Measurements from ENCODE around the gene ERCC2. TPM values are rescaled to one million over a fixed set of nuclear protein-coding genes. Genes with fewer than 3 reads are reported as not detected.

Gene ERCC2
- total and polyA plus RNA-seq, 2 experiments from 2014 or later, result 33.3 to 81.1 TPM

DNA sequence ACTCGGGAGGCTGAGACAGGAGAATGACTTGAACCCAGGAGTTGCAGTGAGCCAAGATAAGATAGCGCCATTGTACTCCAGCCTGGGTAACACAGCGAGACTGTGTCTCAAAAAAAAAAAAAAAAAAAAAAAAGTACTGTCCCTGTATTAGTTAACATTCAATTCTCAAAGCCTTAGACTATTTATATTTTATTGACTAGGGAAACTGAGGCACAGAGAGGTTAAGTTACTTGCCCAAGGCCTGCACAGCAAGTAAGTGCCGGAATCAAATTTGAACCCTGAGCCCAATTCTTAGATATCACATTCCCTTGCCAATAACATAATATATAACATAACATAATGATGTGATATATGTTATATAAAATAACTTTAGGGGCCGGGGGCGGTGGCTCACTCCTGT lies 30.7 kb downstream of the ERCC2 start (continued):
- TF ChIP-seq, protein P1, sequence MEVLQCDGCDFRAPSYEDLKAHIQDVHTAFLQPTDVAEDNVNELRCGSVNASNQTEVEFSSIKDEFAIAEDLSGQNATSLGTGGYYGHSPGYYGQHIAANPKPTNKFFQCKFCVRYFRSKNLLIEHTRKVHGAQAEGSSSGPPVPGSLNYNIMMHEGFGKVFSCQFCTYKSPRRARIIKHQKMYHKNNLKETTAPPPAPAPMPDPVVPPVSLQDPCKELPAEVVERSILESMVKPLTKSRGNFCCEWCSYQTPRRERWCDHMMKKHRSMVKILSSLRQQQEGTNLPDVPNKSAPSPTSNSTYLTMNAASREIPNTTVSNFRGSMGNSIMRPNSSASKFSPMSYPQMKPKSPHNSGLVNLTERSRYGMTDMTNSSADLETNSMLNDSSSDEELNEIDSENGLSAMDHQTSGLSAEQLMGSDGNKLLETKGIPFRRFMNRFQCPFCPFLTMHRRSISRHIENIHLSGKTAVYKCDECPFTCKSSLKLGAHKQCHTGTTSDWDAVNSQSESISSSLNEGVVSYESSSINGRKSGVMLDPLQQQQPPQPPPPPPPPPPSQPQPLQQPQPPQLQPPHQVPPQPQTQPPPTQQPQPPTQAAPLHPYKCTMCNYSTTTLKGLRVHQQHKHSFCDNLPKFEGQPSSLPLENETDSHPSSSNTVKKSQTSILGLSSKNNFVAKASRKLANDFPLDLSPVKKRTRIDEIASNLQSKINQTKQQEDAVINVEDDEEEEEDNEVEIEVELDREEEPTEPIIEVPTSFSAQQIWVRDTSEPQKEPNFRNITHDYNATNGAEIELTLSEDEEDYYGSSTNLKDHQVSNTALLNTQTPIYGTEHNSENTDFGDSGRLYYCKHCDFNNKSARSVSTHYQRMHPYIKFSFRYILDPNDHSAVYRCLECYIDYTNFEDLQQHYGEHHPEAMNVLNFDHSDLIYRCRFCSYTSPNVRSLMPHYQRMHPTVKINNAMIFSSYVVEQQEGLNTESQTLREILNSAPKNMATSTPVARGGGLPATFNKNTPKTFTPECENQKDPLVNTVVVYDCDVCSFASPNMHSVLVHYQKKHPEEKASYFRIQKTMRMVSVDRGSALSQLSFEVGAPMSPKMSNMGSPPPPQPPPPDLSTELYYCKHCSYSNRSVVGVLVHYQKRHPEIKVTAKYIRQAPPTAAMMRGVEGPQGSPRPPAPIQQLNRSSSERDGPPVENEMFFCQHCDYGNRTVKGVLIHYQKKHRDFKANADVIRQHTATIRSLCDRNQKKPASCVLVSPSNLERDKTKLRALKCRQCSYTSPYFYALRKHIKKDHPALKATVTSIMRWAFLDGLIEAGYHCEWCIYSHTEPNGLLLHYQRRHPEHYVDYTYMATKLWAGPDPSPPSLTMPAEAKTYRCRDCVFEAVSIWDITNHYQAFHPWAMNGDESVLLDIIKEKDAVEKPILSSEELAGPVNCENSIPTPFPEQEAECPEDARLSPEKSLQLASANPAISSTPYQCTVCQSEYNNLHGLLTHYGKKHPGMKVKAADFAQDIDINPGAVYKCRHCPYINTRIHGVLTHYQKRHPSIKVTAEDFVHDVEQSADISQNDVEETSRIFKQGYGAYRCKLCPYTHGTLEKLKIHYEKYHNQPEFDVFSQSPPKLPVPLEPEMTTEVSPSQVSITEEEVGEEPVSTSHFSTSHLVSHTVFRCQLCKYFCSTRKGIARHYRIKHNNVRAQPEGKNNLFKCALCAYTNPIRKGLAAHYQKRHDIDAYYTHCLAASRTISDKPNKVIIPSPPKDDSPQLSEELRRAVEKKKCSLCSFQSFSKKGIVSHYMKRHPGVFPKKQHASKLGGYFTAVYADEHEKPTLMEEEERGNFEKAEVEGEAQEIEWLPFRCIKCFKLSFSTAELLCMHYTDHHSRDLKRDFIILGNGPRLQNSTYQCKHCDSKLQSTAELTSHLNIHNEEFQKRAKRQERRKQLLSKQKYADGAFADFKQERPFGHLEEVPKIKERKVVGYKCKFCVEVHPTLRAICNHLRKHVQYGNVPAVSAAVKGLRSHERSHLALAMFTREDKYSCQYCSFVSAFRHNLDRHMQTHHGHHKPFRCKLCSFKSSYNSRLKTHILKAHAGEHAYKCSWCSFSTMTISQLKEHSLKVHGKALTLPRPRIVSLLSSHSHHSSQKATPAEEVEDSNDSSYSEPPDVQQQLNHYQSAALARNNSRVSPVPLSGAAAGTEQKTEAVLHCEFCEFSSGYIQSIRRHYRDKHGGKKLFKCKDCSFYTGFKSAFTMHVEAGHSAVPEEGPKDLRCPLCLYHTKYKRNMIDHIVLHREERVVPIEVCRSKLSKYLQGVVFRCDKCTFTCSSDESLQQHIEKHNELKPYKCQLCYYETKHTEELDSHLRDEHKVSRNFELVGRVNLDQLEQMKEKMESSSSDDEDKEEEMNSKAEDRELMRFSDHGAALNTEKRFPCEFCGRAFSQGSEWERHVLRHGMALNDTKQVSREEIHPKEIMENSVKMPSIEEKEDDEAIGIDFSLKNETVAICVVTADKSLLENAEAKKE (CRISPR knock-in tag; IDR thresholded peaks at IDR 0.05), result no peak
- no peak for TF ChIP-seq CREB1 (CRISPR knock-in tag; IDR thresholded peaks at IDR 0.05; ENCODE audit: low read depth)

DNA sequence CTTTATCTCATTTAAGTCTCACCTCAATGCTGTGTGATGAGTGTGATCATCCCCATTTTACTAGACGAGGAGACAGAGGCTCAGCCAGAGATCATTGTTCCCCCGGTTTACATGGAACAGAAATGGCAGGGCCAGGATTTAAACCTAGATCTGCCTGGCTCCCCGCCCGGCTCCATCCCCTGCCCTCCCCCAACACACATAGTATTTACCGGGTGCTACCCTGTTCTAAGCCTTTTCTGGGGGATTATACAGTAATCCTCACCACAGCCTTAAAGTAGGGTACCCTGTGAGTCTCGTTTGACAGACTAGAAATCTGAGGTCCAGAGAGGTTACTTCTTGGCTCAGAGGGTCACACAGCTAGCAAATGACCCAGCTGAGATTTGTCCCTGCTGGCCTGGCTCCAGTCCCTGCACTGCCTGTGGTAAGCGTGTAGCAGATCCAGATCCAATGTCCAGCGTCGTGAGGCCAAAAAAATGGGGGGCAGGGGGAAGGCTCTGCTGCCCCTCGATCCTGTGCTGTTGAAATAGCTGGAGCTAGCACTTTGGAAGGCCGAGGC lies 33.6 kb downstream of the ERCC2 start:
- no peaks in the 10 kb centered on the region for H3K9me2 ChIP-seq (ENCODE audit: insufficient read depth)
- Mint-ChIP-seq H3K4me1 (peaks cover 2% of the 10 kb centered on the region; the same call in 1 of the 3 replicates), H3K27me3 (ENCODE audit: insufficient read depth, low read depth, poor library complexity) (peaks cover 12% of the 10 kb centered on the region), H3K4me3 (no peak overlapping the region; the same call in 2 of the 3 replicates), H3K27ac (no peak overlapping the region), H3K9me3 (no peaks in the 10 kb centered on the region), H3K36me3 (ENCODE audit: low read depth) (peaks cover 3% of the 10 kb centered on the region; the same call in 2 of the 3 replicates)
- TF ChIP-seq, protein P2, sequence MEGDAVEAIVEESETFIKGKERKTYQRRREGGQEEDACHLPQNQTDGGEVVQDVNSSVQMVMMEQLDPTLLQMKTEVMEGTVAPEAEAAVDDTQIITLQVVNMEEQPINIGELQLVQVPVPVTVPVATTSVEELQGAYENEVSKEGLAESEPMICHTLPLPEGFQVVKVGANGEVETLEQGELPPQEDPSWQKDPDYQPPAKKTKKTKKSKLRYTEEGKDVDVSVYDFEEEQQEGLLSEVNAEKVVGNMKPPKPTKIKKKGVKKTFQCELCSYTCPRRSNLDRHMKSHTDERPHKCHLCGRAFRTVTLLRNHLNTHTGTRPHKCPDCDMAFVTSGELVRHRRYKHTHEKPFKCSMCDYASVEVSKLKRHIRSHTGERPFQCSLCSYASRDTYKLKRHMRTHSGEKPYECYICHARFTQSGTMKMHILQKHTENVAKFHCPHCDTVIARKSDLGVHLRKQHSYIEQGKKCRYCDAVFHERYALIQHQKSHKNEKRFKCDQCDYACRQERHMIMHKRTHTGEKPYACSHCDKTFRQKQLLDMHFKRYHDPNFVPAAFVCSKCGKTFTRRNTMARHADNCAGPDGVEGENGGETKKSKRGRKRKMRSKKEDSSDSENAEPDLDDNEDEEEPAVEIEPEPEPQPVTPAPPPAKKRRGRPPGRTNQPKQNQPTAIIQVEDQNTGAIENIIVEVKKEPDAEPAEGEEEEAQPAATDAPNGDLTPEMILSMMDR (conservative IDR thresholded peaks at IDR 0.05; ENCODE audit: low read depth in 2 of 2), result no peak
- TF ChIP-seq, protein P1 (CRISPR knock-in tag; IDR thresholded peaks at IDR 0.05), result no peak
- TF ChIP-seq JUNB (IDR thresholded peaks at IDR 0.05; ENCODE audit: unreplicated experiment) (no peak), NANOG (IDR thresholded peaks at IDR 0.05; ENCODE audit: borderline replicate concordance) (no peak), ZNF114 (CRISPR knock-in tag; IDR thresholded peaks at IDR 0.05) (no peak)
- no peaks in the 10 kb centered on the region for H3K4me1 ChIP-seq (ENCODE audit: insufficient read depth)
- H3K36me3 ChIP-seq (ENCODE audit: insufficient read depth), result no peaks in the 10 kb centered on the region
- H2AFZ ChIP-seq, result 0 out of 2 replicates have a peak overlapping the region, but pooled peaks have one; percentile 59
- no peaks in the 10 kb centered on the region for H3K79me2 ChIP-seq (replicated peaks; ENCODE audit: insufficient read depth)
- H3F3A ChIP-seq (replicated peaks; ENCODE audit: low read depth), result peaks cover 10% of the 10 kb centered on the region; the same call in 1 of the 2 replicates
- peaks cover 18% of the 10 kb centered on the region for H3K27me3 ChIP-seq (ENCODE audit: insufficient read depth)
- no peak overlapping the region for H3K4me3 ChIP-seq
- DNase-seq (ENCODE audit: low spot score) (no peak), ATAC-seq (no peak)
- H3K4me2 ChIP-seq, result no peak overlapping the region
- no peak overlapping the region for H3K27ac ChIP-seq (ENCODE audit: low read depth)
- no peaks in the 10 kb centered on the region for H4K20me1 ChIP-seq (replicated peaks; ENCODE audit: insufficient read depth)

All from GM23338 (cell line).